Head of caudate nucleus (tissue), 42 donors: ENCODE measurements around the gene SNCAIP.
"Not testable (repeated sequence)": the region's sequence is repeated elsewhere in the genome, so short reads cannot be mapped to it uniquely, and the experiment has no call there.

Experiments
- DNase-seq, 42 donors: peaks; one replicate each; pipeline versions ENCODE4 v3.0.0 to v3.0.0-alpha.2; 2020 to 2021; ENCODE audit warnings: mixed read lengths in 7 of 42
- intact Hi-C: fragments of 100-400 bp; cut with DNase I; formaldehyde crosslinking; loops from one replicate; pipeline ENCODE4 v1.15.0; 2022

SNCAIP gene

GRCh38 chr5:122471031-122471751, 159.2 kb downstream of the SNCAIP start:
- no peak for DNase-seq
- intact Hi-C loops, result no loop called here

- DNase-seq, result no peak
- intact Hi-C loops, result no loop called here
These were observed 159.7 kb downstream of the SNCAIP start for GRCh38 chr5:122471752-122472061.

- DNase-seq, result no peak
- intact Hi-C loops, result no loop called here
These were observed 161.3 kb downstream of the SNCAIP start for GRCh38 chr5:122473138-122473843.

- intact Hi-C loops, result no loop called here
- no peak for DNase-seq
These were observed 161.9 kb downstream of the SNCAIP start for GRCh38 chr5:122473941-122474340.

- DNase-seq, result no peak
These were observed 166.9 kb downstream of the SNCAIP start for GRCh38 chr5:122478741-122479442.

GRCh38 chr5:122480146-122480545, 168.1 kb downstream of the SNCAIP start:
- intact Hi-C loops, result no loop called here
- DNase-seq, result no peak

More at GRCh38 chr5:122478741-122479442, 166.9 kb downstream of the SNCAIP start:
- intact Hi-C loops, result no loop called here

GRCh38 chr5:122484103-122484502, 172.1 kb downstream of the SNCAIP start:
- no peak for DNase-seq
- intact Hi-C loops, result no loop called here

GRCh38 chr5:122485226-122485625, 173.2 kb downstream of the SNCAIP start:
- intact Hi-C loops, result no loop called here
- DNase-seq, result no peak

GRCh38 chr5:122486616-122487015, 174.6 kb downstream of the SNCAIP start:
- intact Hi-C loops, DNase-seq: not testable (repeated sequence)

- intact Hi-C loops, result no loop called here
- no peak for DNase-seq
These were observed 178.7 kb downstream of the SNCAIP start for GRCh38 chr5:122490718-122491117.

GRCh38 chr5:122492675-122493074, 180.6 kb downstream of the SNCAIP start:
- DNase-seq, result peak in 2 of 42 donors; percentile 25 to 31
- intact Hi-C loops, result no loop called here

GRCh38 chr5:122493091-122494021, 181.3 kb downstream of the SNCAIP start:
- DNase-seq, result peak in 18 of 42 donors; percentile 4 to 78 (median 22)
- intact Hi-C loops, result no loop called here

- DNase-seq, result no peak
- intact Hi-C loops, result no loop called here
These were observed 182.1 kb downstream of the SNCAIP start for GRCh38 chr5:122494109-122494508.

- intact Hi-C loops, result no loop called here
- peak in 22 of 42 donors; percentile 8 to 63 (median 29) for DNase-seq
These were observed 186.1 kb downstream of the SNCAIP start for GRCh38 chr5:122498163-122498562.

- intact Hi-C loops, result no loop called here
- DNase-seq, result no peak
These were observed 187.5 kb downstream of the SNCAIP start for GRCh38 chr5:122499585-122499984.

- peak in 38 of 42 donors; percentile 19 to 80 (median 52) for DNase-seq
- intact Hi-C loops, result no loop called here
These were observed 188.4 kb downstream of the SNCAIP start for GRCh38 chr5:122500245-122501088.

GRCh38 chr5:122501089-122501435, 189.0 kb downstream of the SNCAIP start:
- intact Hi-C loops, result no loop called here
- DNase-seq, result no peak

GRCh38 chr5:122507045-122507444, 195.0 kb downstream of the SNCAIP start:
- no peak for DNase-seq
- intact Hi-C loops, result no loop called here
